HPDE6-E6E7 (cell line): ENCODE measurements around the gene PLCB1.

Source experiments
- DNase-seq: peaks from one replicate; pipeline ENCODE4 v3.0.0; 2011; ENCODE audit warnings: missing footprints; ENCODE audit errors: extremely low spot score

Gene PLCB1

DNA sequence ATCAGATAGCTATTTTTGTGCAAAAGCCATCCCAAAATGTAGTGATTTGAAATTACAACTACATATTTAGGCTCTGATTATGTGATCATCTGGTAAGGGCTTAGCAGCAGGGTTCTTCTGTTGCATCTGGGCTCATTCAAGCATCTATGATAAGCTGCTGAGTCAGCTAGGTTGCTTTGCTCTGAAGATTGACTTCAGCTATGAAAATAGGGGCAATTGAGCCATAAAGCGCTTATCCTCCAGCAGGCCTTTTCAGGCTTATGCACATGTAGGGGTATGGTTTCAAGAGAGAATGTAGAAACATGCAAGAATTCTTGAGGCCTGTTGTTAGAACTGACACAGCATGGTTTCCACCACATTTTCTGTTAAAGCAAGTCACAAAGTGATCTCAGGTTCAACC is 114.1 kb downstream of the PLCB1 start:
- DNase-seq, result no peak

- DNase-seq, result no peak
These were observed 114.7 kb downstream of the PLCB1 start for GRCh38 chr20:8246716-8247115.

DNA sequence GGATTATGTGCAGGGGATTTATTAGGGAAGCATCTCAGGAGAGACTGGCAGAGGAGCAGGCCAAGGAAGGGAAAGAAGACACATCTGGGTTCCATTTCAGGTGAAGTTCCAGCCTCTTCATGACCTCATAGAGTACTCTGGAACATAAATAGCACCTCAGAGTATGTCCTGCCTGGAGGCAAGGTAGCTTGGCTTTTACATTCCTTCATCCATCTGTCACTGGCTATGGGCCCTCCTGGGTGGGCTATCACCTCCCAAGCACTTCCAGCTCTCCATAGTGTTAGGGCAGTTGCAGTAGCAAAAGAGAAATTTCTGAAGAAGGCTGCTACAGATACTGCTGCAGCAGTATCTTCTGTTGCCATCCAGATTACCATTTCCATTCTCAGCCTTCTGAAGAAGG is 116.0 kb downstream of the PLCB1 start:
- no peak for DNase-seq

DNA sequence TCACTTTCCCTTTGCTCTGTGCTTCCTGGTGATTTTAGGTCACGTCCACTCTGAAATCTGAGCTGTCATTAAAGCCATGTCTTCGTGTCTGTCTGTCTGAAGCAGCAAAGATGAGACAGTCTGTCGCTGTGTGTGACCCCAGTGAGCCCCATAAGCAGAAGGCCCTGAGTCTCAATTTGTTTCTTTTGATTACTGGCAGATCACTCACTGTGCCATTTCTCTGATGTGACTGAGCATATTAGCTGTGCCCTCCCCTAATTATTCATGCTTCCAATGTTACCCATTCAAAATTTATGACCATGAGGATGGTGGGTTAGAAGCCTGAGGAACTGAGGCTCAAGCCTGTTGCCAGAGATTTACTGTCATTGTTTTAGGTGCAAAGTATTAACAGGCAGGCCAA is 117.6 kb downstream of the PLCB1 start:
- DNase-seq, result no peak

GRCh38 chr20:8250539-8251200 is 118.6 kb downstream of the PLCB1 start:
- no peak for DNase-seq

DNA sequence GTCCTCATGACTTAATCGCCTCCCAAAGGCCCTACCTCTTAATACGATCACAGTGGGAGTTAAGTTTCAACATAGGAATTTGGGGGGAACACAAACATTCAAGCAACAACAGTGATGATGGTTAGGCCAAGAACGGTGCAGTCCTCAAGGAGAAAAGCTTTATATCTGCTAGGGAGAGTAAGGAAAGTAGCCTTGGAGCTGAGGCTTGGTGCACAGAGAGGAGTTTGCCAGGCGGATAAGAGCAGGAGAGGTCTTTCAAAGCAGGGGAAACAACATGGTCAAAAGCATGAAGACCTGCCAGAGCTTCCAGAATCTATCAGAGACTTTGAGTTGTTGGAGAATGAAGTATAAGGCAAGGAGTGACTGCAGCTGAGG is 119.1 kb downstream of the PLCB1 start:
- no peak for DNase-seq

DNA sequence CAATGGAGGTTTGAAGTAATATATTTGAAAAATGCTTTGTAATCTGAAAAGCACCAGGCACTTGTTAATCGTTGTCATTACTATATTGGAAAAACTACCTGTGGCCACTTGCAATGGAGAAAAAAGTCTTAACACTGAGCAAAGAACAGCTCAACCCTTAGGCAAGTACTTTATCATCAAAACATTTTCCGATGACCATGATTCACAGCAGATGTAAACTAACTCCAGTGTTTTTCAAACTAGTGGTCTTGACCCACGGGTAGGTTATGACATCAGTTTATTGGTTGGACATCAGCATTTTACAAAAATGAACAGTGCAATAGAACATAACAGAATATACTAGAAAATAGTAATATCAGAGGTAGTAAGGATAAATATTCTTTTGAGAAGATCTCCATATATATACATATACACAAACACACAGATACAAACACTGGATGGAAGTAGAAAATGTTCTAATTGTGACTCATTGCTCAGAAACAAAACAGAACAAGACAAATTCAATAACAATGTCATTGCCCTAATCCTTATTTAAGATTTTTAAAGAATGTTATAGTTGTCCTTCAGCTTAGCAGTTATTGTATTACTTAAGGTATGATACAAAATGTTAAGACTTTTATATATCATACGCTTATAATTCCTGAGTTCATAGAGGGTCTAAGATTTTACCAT is 123.0 kb downstream of the PLCB1 start:
- no peak for DNase-seq

- DNase-seq, result peak; percentile 51
These were observed 124.0 kb downstream of the PLCB1 start for GRCh38 chr20:8255945-8256632.

DNA sequence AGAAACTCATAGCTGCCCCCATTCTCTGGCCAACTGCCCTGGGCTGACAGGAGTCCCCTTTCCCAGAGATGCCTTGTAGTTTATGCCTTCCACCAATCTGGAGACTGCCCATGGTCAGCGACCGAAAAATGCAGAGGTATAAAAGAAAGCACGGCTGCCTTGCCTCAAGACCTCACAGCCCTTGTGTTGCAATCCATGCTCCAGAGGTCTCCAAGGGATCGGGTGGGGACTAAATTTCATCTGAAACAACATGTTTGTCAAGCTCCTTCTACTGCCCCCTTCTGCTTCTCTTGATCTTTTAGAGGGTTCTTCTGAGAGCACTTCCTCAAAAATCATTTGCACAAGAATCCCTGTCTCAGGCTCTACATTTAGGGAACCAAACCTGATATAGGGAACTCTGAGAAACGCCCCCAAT is 128.8 kb downstream of the PLCB1 start:
- no peak for DNase-seq

DNA sequence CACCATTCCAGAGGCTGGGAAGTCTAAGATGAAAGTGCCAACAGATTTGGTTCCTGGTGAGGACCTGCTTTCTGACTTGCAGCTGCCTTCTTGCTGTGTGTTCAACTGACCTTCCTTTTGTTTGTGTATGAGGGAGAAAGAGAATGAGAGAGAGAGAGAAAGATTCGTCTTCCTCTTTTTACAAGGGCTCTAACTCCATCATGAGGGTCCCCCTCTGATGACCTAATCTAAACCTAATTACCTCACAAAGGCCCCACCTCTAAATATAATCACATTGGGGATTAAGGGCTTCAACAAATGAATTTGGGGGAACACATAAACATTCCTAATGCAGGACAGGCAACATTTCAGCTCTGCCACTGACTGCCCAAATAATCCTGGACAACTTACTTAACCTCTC is 130.7 kb downstream of the PLCB1 start:
- no peak for DNase-seq

DNA sequence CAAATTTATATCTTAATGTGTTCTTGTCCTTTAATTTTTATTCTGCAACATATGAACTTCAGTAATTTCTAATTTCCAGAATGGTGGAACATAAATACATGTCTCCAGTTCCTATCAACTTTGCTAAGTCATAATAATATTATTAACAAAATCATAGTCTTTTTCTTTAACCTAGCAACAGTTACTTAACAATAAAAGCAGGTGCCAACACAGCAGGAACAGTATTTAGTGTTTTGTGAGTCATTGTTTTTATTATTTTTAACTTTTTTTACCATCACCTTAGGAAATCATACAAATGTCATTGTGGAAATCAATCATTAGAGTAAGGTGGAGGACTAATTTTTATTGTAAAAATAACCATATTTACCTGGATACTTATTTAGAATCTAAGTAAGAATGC is 133.5 kb downstream of the PLCB1 start:
- no peak for DNase-seq

DNA sequence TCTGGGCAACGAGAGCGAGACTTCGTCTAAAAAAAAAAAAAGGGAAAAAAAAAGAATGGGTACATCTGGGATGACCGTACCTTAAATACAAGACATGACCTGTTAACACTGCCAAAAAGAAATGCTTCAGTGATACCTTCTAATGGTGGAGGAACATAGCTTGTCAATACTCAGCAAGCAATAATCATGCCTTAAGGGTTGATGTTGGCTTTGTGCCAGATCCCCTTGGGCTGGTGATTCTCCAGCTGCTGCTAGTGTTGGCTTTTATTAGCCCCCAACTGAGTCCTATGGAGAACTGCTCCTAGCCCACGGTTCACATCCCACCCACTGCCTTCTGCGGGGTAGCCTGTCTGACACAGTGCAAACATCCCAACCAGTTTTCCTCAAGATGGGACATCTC is 134.9 kb downstream of the PLCB1 start:
- no peak for DNase-seq

- no peak for DNase-seq
These were observed 139.7 kb downstream of the PLCB1 start for GRCh38 chr20:8271727-8272126.

DNA sequence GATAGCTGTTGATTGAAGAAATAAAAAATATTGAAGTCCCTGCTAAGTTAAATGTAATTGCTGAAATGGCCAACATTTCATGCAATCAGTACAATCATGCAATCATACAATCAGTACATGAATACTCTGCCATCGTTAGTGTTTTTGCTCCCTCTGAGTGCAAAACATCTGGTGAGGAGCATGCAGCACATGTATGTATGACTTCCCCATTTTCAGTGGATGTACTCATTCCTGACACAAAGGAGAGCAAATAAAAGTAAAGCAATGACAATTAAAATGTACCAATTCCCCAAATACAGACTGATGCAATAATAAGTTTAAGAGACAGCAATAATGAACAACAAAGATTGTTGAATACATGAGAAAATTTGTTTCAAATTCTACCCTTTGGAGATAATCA is 140.7 kb downstream of the PLCB1 start:
- no peak for DNase-seq

DNA sequence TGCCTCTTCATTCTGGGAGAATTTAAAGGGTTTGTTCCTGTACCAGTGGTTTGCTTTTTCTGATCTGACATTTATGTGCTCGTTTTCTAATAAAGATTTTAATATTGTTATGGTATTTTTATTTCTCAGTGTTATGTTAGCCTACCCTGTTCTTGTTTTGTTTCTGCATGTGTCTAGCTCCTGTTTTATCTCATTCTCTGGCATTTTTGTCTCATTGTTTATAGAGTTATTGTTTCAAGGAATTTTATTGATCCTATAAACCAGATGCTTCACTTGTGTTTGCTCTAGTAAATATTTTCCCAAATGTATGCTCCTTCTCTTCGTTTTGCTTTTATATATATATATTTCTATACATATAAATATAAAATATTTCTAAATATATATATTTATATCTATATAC is 152.8 kb downstream of the PLCB1 start:
- DNase-seq, result no peak

DNA sequence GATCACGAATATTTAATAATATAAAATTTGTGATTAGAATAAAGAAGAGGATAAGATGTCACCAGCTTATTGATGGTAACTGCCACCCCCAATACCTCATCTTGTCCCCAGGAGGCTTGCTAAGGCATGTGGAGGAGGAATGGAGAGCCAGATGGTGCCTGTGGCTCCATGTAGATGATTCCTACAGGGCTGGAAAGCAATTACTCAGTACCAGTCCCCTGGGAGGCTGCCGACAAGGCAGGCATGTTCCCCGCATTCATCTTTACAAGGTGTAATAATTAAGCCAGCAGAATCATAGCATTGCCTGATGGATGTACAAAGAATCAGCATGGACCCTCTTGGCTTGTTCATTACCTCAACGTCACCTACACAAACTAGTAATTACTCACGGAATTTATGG is 155.3 kb downstream of the PLCB1 start:
- no peak for DNase-seq

DNA sequence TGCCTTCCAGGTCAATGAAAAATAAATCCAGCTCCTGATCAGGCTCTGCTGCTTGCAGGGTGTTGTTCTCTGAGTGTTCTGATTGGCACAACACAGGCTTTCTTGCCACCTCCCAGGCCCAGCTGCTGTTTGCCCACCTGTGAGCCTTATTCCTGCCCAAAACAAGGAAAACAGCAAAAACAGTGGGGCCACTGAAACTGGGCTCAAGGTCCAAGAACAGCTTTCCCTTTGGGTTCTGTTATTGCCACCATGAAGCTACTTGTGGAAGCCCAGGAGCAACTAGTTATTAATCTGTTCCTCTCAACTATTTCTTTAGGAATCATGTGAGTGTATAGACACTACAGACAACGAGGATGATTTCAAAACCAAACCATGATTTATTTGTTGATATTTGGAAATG is 159.1 kb downstream of the PLCB1 start:
- DNase-seq, result no peak

DNA sequence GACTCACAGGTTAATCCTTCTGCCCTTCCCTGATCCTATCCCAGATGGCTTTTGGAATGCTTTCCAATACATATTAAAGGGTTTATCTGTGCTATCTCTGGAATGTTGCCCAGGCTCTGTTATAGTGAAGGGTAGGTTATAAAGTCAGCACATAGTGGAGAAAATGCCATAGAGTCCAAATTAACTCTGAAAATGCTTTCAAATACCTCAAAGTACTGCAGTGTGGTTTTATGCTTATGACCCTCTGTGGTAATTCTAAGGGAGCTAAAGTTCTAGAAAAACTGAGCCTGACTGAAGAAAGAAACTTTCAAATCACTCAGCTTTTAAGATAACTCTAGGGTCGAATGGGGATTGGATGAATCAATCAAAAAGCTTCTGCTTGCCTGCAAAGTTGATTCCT is 159.8 kb downstream of the PLCB1 start:
- no peak for DNase-seq

- DNase-seq, result no peak
These were observed 160.7 kb downstream of the PLCB1 start for GRCh38 chr20:8292793-8293192.

- DNase-seq, result no peak
These were observed 161.7 kb downstream of the PLCB1 start for GRCh38 chr20:8293750-8294149.

GRCh38 chr20:8296536-8296935 is 164.5 kb downstream of the PLCB1 start:
- DNase-seq, result no peak

DNA sequence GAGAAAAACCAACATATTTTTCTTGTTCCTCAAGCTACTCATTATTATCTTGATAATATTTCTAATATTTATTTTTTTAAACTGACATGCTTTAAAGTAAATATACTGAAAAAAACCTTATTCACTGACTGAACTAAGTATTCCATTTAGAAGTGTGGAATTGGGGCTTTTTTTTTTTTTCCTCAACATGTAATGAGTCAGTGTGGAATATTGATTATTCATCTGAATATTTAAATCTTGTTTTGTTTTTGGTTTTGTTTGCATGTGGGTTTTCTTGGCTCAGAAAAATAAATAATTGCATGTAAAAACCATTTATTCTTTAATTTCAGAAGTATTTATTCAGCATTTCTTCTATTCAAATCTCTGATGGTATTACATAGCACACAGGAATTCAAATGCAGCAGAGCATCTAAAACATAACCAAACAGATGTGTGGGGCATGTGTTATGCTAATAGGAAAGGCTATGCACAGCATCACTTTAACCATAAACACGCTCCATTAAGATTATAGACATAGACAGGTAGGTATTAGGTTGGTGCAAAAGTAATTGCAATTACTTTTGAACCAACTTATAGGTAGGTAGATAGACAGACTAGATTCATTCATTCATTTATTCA is 166.5 kb downstream of the PLCB1 start:
- DNase-seq, result no peak

- DNase-seq, result no peak
These were observed 167.9 kb downstream of the PLCB1 start for GRCh38 chr20:8299921-8300320.
